RPMI7951 (cell line): ENCODE measurements around the gene PARP2. TPM values are rescaled to one million over a fixed set of nuclear protein-coding genes. Genes with fewer than 3 reads are reported as not detected.

Experiments used
- DNase-seq: peaks from one replicate; pipeline ENCODE4 v3.0.0-alpha.2; 2012; ENCODE audit warnings: low read depth
- total RNA-seq: library from RNA; depleted of rRNA; stranded (reverse); fragments of >200 nt; shearing (Covaris generic); gene quantifications from 2 replicates; pipeline ENCODE4 v1.2.3, GENCODE V29; 2014; rRNA removed

The PARP2 gene
- total RNA-seq, 1 experiment from 2014 or later = 31.0 TPM

DNA sequence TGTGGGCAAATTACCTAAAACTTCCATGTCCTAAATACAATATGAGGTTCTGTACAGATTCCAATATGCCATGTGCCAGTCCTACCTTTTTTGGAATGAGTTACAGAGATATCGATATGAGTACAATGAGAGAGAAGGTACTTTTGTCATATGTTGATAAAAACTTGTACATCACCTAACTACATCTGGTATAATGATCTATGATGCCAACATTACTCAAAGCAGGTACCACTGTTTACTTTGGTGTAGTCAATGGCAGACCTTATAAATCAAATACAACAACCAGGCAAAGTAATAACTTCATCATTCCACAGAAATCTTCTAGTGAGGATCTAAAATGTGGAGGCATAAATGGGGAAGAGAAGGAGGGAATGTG lies 57.1 kb downstream of the PARP2 start:
- DNase-seq = no peak

DNA sequence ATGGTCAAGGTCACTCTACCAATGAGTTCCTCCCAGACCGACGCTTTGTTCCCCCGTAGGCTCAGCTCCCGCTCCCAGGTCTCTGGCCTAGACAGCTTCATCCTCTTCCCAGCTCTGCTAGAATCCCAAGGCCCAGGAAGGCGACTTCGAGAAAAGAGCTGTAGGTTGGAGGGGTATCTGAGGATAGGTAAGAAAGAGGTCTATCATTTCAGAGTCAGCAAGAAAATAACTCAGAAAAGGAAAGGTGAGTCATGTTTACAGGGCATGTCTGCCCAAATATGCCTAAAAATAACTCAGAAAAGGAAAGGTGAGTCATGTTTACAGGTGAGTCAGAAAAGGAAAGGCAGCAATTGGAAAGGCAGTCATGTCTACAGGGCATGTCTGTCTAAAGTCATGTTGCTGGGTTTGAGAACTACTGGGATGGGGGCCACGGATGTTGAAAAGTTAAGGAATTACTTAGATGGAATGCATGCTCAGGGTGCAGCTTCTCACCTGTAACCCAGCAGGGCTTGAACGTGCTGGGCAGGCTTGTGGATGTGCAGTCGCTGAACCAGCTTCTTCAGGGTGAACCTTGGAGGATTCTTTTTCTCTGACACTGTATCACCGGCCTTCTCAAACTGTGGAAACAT lies 57.6 kb downstream of the PARP2 start:
- DNase-seq = no peak

- DNase-seq = no peak
Measured at GRCh38 chr14:20403521-20403920, 60.1 kb downstream of the PARP2 start.

Other genes with a start within 250 kb of the PARP2 start
- gene OR4K17, start 232.9 kb upstream of the PARP2 start, total RNA-seq = not detected in 2 replicates
- not detected in 2 replicates for gene OR4N5, start 204.8 kb upstream of the PARP2 start, total RNA-seq
- gene OR11G2, start 152.7 kb upstream of the PARP2 start, total RNA-seq = not detected in 2 replicates
- not detected in 2 replicates for gene OR11H6, start 119.9 kb upstream of the PARP2 start, total RNA-seq
- gene OR11H7, start 114.7 kb upstream of the PARP2 start, total RNA-seq = not detected in 2 replicates
- gene OR11H4, start 104.3 kb upstream of the PARP2 start, total RNA-seq = not detected in 2 replicates
- gene TTC5, start 37.7 kb upstream of the PARP2 start, total RNA-seq = 9.7 and 12.3 TPM in 2 replicates
- gene CCNB1IP1, start 10.4 kb upstream of the PARP2 start, total RNA-seq = 51.2 and 52.4 TPM in 2 replicates
- 8.2 and 8.9 TPM in 2 replicates for gene TEP1, start 69.9 kb downstream of the PARP2 start, total RNA-seq
- not detected in 2 replicates for gene KLHL33, start 92.5 kb downstream of the PARP2 start, total RNA-seq
- 19.9 and 26.9 TPM in 2 replicates for gene OSGEP, start 111.2 kb downstream of the PARP2 start, total RNA-seq
- 41.7 and 49.5 TPM in 2 replicates for gene APEX1, start 111.6 kb downstream of the PARP2 start, total RNA-seq
- gene PIP4P1, start 117.8 kb downstream of the PARP2 start, total RNA-seq = 16.5 and 22.9 TPM in 2 replicates
- gene PNP, start 125.8 kb downstream of the PARP2 start, total RNA-seq = 42.3 and 45.0 TPM in 2 replicates
- not detected in 2 replicates for gene RNASE10, start 161.9 kb downstream of the PARP2 start, total RNA-seq
- gene RNASE9, start 217.4 kb downstream of the PARP2 start, total RNA-seq = not detected in 2 replicates
- not detected in 2 replicates for gene RNASE11, start 244.4 kb downstream of the PARP2 start, total RNA-seq
- not detected in 2 replicates for gene RNASE12, start 247.7 kb downstream of the PARP2 start, total RNA-seq